Neural cell (in vitro differentiated cells): ENCODE data around the gene ACOT7. TPM values are rescaled to one million over a fixed set of nuclear protein-coding genes. Genes with fewer than 3 reads are reported as not detected.

Source experiments
- H2AFZ ChIP-seq: fragments of 200-600, 300-800 bp; sonication (generic), shearing (Covaris generic); 2 replicates; pipeline ENCODE4 v1.6.0; 2014; ENCODE audit warnings: low read depth, mild to moderate bottlenecking, antibody characterized with exemption, low read length, moderate library complexity
- H3F3A ChIP-seq: fragments of 200-600 bp; shearing (Covaris generic); 2 replicates; pipeline ENCODE4 v1.6.1; 2016; ENCODE audit warnings: mild to moderate bottlenecking, moderate library complexity, mixed read lengths, antibody characterized with exemption, low read length; ENCODE audit not compliant: insufficient read depth, poor library complexity, severe bottlenecking
- H3K27ac ChIP-seq: fragments of 200-600, 300-800 bp; sonication (generic), shearing (Covaris generic); 2 replicates; pipeline ENCODE4 v1.5.1; 2014; ENCODE audit warnings: mild to moderate bottlenecking, low read length, moderate library complexity
- H3K27me3 ChIP-seq: fragments of 300-800, 200-600 bp; sonication (generic), shearing (Covaris generic); 2 replicates; pipeline ENCODE4 v1.6.0; 2014; ENCODE audit warnings: mild to moderate bottlenecking, low read depth, low read length, moderate library complexity; ENCODE audit not compliant: insufficient read depth
- H3K36me3 ChIP-seq: fragments of 300-800, 200-600 bp; sonication (generic), shearing (Covaris generic); 2 replicates; pipeline ENCODE4 v1.5.1; 2014; ENCODE audit warnings: mild to moderate bottlenecking, antibody characterized with exemption, low read length, moderate library complexity; ENCODE audit not compliant: insufficient read depth
- H3K4me2 ChIP-seq: fragments of 300-800, 200-600 bp; sonication (generic), shearing (Covaris generic); 2 replicates; pipeline ENCODE4 v1.6.0; 2014; ENCODE audit warnings: mild to moderate bottlenecking, low read length
- H3K4me3 ChIP-seq: fragments of 300-800, 200-600 bp; sonication (generic), shearing (Covaris generic); 2 replicates; pipeline ENCODE4 v1.5.1; 2014; ENCODE audit warnings: mild to moderate bottlenecking, low read length, moderate library complexity
- H3K79me2 ChIP-seq: fragments of 200-600 bp; shearing (Covaris generic); replicated peaks from 2 replicates; pipeline ENCODE4 v1.6.0; 2014; ENCODE audit warnings: mild to moderate bottlenecking, low read length, moderate library complexity; ENCODE audit not compliant: insufficient read depth
- H3K9ac ChIP-seq: fragments of 300-800, 200-600 bp; sonication (generic), shearing (Covaris generic); 2 replicates; pipeline ENCODE4 v1.6.1; 2016; ENCODE audit warnings: mild to moderate bottlenecking, low read length, mixed read lengths
- H3K9me2 ChIP-seq: fragments of 200-600 bp; shearing (Covaris generic); 2 replicates; pipeline ENCODE4 v1.6.1; 2016; ENCODE audit warnings: mild to moderate bottlenecking, low read length, mixed read lengths; ENCODE audit not compliant: insufficient read depth
- H3K9me3 ChIP-seq: fragments of 200-600, 300-800 bp; sonication (generic), shearing (Covaris generic); 2 replicates; pipeline ENCODE4 v1.6.1; 2016; ENCODE audit warnings: mild to moderate bottlenecking, mixed run types, low read length, moderate library complexity, mixed read lengths
- H4K20me1 ChIP-seq: fragments of 200-600 bp; shearing (Covaris generic); 2 replicates; pipeline ENCODE4 v1.6.1; 2016; ENCODE audit warnings: mild to moderate bottlenecking, mixed run types; ENCODE audit not compliant: insufficient read depth
- EP300 ChIP-seq: fragments of 450-650 bp; conservative IDR thresholded peaks from 2 replicates; pipeline ENCODE4 v1.6.1; 2014; ENCODE audit warnings: antibody characterized with exemption, mild to moderate bottlenecking, moderate library complexity; ENCODE audit not compliant: poor library complexity, severe bottlenecking
- EZH2 ChIP-seq: fragments of 200-600, 300-800 bp; shearing (Covaris generic), sonication (generic); IDR thresholded peaks from 2 replicates; pipeline ENCODE4 v1.6.1; 2014; ENCODE audit warnings: antibody characterized with exemption, low read length, borderline replicate concordance, mild to moderate bottlenecking; ENCODE audit not compliant: insufficient read depth, poor library complexity, severe bottlenecking
- MXI1 ChIP-seq: fragments of 450-650 bp; conservative IDR thresholded peaks from 2 replicates; pipeline ENCODE4 v1.6.1; 2014; ENCODE audit warnings: antibody characterized with exemption, mild to moderate bottlenecking; ENCODE audit not compliant: poor library complexity, severe bottlenecking
- POLR2AphosphoS5 ChIP-seq: IDR thresholded peaks from 2 replicates; pipeline ENCODE4 v1.6.1; 2012
- RAD21 ChIP-seq: fragments of 450-650 bp; conservative IDR thresholded peaks from 2 replicates; pipeline ENCODE4 v1.6.1; 2014; ENCODE audit warnings: antibody characterized with exemption, mild to moderate bottlenecking, moderate library complexity
- SMC3 ChIP-seq: fragments of 450-650 bp; conservative IDR thresholded peaks from 2 replicates; pipeline ENCODE4 v1.6.1; 2014; ENCODE audit warnings: antibody characterized with exemption, mild to moderate bottlenecking, moderate library complexity; ENCODE audit not compliant: poor library complexity
- TAF1 ChIP-seq: IDR thresholded peaks from 2 replicates; pipeline ENCODE4 v1.6.1; 2012; ENCODE audit warnings: low read depth
- polyA plus RNA-seq: library from polyadenylated mRNA; depleted of rRNA; stranded (reverse); fragments of >200 nt; gene quantifications from 2 replicates; pipeline ENCODE4 v1.2.3, GENCODE V29; 2014
- TF ChIP-seq, protein P1 (sequence below): fragments of 450-650 bp; IDR thresholded peaks from 2 replicates; pipeline ENCODE4 v1.5.1; 2014; ENCODE audit warnings: antibody characterized with exemption, mild to moderate bottlenecking, moderate library complexity; ENCODE audit not compliant: poor library complexity, severe bottlenecking
- TF ChIP-seq, protein P2 (sequence below): IDR thresholded peaks from 2 replicates; pipeline ENCODE4 v1.6.1; 2012; ENCODE audit warnings: borderline replicate concordance

The ACOT7 gene
- polyA plus RNA-seq, 1 donor from 2014 or later, result 101 TPM

DNA sequence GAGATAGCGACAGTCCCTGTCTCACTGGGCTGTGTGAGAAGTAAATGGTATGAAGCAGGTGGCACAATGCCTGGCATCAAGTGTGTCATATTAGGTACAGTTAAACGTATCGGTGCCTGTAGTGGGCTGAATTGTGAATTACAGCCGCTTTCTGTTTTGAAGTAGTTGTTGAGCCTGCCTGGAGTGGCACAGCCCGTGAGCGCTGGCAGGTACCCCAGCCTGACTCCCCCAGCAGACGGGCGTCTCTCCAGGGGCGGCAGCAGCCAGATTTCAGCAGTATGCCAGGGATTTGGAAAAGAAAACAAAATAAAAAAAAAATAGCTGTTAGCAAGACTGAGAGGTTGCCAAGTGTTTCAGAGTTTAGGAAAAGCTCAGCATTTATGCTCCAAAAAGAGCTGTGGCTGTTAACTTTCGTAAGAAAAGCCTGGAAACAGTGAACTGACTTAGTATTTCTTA, 106.1 kb downstream of the ACOT7 start:
- Histone ChIP-seq H3K27me3 (no peaks in the 10 kb centered on the region), H3K9me2 (no peaks in the 10 kb centered on the region), H3K36me3 (no peaks in the 10 kb centered on the region), H3K9me3 (no peaks in the 10 kb centered on the region), H4K20me1 (no peaks in the 10 kb centered on the region), H3K4me2 (no peak overlapping the region), H3K27ac (no peak overlapping the region), H3K4me3 (no peak overlapping the region), H2AFZ (no peak overlapping the region), H3F3A (no peaks in the 10 kb centered on the region), H3K79me2 (no peaks in the 10 kb centered on the region), H3K9ac (no peak overlapping the region)
- TF ChIP-seq, protein P1, sequence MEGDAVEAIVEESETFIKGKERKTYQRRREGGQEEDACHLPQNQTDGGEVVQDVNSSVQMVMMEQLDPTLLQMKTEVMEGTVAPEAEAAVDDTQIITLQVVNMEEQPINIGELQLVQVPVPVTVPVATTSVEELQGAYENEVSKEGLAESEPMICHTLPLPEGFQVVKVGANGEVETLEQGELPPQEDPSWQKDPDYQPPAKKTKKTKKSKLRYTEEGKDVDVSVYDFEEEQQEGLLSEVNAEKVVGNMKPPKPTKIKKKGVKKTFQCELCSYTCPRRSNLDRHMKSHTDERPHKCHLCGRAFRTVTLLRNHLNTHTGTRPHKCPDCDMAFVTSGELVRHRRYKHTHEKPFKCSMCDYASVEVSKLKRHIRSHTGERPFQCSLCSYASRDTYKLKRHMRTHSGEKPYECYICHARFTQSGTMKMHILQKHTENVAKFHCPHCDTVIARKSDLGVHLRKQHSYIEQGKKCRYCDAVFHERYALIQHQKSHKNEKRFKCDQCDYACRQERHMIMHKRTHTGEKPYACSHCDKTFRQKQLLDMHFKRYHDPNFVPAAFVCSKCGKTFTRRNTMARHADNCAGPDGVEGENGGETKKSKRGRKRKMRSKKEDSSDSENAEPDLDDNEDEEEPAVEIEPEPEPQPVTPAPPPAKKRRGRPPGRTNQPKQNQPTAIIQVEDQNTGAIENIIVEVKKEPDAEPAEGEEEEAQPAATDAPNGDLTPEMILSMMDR, result no peak
- no peak for TF ChIP-seq EP300

DNA sequence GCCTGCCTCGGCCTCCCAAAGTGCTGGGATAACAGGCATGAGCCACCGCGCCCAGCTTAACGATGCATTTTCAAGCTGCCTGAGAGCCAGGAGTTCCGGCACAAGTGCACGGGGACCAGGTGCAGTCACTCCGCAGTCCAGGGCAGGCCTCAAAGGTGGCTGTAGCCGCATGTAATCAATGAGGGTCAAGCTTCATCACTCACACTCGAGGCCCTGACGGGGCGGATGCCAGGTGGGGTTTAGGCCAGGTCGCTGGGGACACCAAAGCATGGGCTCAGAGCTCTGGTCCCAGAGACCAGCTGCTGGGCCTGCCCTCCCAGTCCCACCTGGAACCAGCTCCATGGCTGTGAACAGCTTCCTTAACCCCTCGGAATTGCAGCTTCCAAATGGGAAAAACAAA, 106.5 kb downstream of the ACOT7 start:
- Histone ChIP-seq H3F3A (no peaks in the 10 kb centered on the region), H3K9me2 (no peaks in the 10 kb centered on the region), H3K27ac (no peak overlapping the region), H3K27me3 (no peaks in the 10 kb centered on the region), H3K4me2 (no peak overlapping the region), H3K36me3 (no peaks in the 10 kb centered on the region), H4K20me1 (no peaks in the 10 kb centered on the region), H3K4me3 (no peak overlapping the region), H3K79me2 (no peaks in the 10 kb centered on the region), H2AFZ (no peak overlapping the region), H3K9me3 (no peaks in the 10 kb centered on the region), H3K9ac (no peak overlapping the region)
- no peak for TF ChIP-seq POLR2AphosphoS5
- TF ChIP-seq TAF1, result no peak
- TF ChIP-seq EZH2, result no peak
- no peak for TF ChIP-seq MXI1
- TF ChIP-seq, protein P2, sequence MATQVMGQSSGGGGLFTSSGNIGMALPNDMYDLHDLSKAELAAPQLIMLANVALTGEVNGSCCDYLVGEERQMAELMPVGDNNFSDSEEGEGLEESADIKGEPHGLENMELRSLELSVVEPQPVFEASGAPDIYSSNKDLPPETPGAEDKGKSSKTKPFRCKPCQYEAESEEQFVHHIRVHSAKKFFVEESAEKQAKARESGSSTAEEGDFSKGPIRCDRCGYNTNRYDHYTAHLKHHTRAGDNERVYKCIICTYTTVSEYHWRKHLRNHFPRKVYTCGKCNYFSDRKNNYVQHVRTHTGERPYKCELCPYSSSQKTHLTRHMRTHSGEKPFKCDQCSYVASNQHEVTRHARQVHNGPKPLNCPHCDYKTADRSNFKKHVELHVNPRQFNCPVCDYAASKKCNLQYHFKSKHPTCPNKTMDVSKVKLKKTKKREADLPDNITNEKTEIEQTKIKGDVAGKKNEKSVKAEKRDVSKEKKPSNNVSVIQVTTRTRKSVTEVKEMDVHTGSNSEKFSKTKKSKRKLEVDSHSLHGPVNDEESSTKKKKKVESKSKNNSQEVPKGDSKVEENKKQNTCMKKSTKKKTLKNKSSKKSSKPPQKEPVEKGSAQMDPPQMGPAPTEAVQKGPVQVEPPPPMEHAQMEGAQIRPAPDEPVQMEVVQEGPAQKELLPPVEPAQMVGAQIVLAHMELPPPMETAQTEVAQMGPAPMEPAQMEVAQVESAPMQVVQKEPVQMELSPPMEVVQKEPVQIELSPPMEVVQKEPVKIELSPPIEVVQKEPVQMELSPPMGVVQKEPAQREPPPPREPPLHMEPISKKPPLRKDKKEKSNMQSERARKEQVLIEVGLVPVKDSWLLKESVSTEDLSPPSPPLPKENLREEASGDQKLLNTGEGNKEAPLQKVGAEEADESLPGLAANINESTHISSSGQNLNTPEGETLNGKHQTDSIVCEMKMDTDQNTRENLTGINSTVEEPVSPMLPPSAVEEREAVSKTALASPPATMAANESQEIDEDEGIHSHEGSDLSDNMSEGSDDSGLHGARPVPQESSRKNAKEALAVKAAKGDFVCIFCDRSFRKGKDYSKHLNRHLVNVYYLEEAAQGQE, result no peak
- TF ChIP-seq EP300, result no peak
- TF ChIP-seq, protein P1, result no peak
- no peak for TF ChIP-seq RAD21
- no peak for TF ChIP-seq SMC3
